HG02571 (cell line): ENCODE results near the gene IMPACT.

Experiments
- ATAC-seq: cut with Tn5 transposase; IDR thresholded peaks from one replicate; pipeline ENCODE4 v1.9.1; 2021; ENCODE audit warnings: mild to moderate bottlenecking, moderate library complexity; ENCODE audit not compliant: unreplicated experiment

Gene IMPACT

GRCh38 chr18:24420551-24420950 is 5.9 kb upstream of the IMPACT start:
- no peak for ATAC-seq

GRCh38 chr18:24421831-24422230 is 4.6 kb upstream of the IMPACT start:
- ATAC-seq = no peak

- ATAC-seq = no peak
Measured at GRCh38 chr18:24426073-24426397, 435 bp upstream of the IMPACT start.

GRCh38 chr18:24427484-24427883 is 1.0 kb downstream of the IMPACT start:
- ATAC-seq = no peak

GRCh38 chr18:24428709-24429108 is 2.2 kb downstream of the IMPACT start:
- no peak for ATAC-seq

- ATAC-seq = no peak
Measured at GRCh38 chr18:24429188-24429587, 2.7 kb downstream of the IMPACT start.

GRCh38 chr18:24432618-24433017 is 6.1 kb downstream of the IMPACT start:
- ATAC-seq = no peak

- ATAC-seq = no peak
Measured at GRCh38 chr18:24436939-24437338, 10.5 kb downstream of the IMPACT start.

GRCh38 chr18:24443870-24444269 is 17.4 kb downstream of the IMPACT start:
- ATAC-seq = peak; percentile 70

GRCh38 chr18:24446453-24446852 is 20.0 kb downstream of the IMPACT start:
- peak; percentile 63 for ATAC-seq

GRCh38 chr18:24446953-24447538 is 20.6 kb downstream of the IMPACT start:
- ATAC-seq = no peak

- no peak for ATAC-seq
Measured at GRCh38 chr18:24447961-24448360, 21.5 kb downstream of the IMPACT start.

- ATAC-seq = no peak
Measured at GRCh38 chr18:24456549-24456948, 30.1 kb downstream of the IMPACT start.

GRCh38 chr18:24459772-24460171 is 33.3 kb downstream of the IMPACT start:
- no peak for ATAC-seq

- no peak for ATAC-seq
Measured at GRCh38 chr18:24460388-24460787, 33.9 kb downstream of the IMPACT start, which contains the start of gene HRH4. Gene HRH4 (plus strand): TSS chr18:24460637. CDS start chr18:24460729, 92 bp downstream.

GRCh38 chr18:24461996-24462395 is 35.5 kb downstream of the IMPACT start:
- no peak for ATAC-seq

- no peak for ATAC-seq
Measured at GRCh38 chr18:24462838-24463775, 36.6 kb downstream of the IMPACT start.

- no peak for ATAC-seq
Measured at GRCh38 chr18:24465486-24465885, 39.0 kb downstream of the IMPACT start.

- ATAC-seq = no peak
Measured at GRCh38 chr18:24466771-24467170, 40.3 kb downstream of the IMPACT start.

GRCh38 chr18:24470022-24470618 is 43.6 kb downstream of the IMPACT start:
- no peak for ATAC-seq

- ATAC-seq = no peak
Measured at GRCh38 chr18:24470805-24471204, 44.3 kb downstream of the IMPACT start.

GRCh38 chr18:24472591-24472990 is 46.1 kb downstream of the IMPACT start:
- no peak for ATAC-seq
